ENCODE measurements around the gene SPPL3.
"Not testable (repeated sequence)": the region's sequence is repeated elsewhere in the genome, so short reads cannot be mapped to it uniquely, and the experiment has no call there.

The SPPL3 gene

GRCh38 chr12:120736404-120737331 lies 167.5 kb downstream of the SPPL3 start:
- no peak overlapping the region for H3K27ac ChIP-seq
- DNase-seq (ENCODE audit: low read depth, low spot score) = no peak

- H3K27ac ChIP-seq = no peak overlapping the region
- DNase-seq (ENCODE audit: low read depth, low spot score) = no peak
These were observed 169.0 kb downstream of the SPPL3 start for GRCh38 chr12:120735181-120735580.

GRCh38 chr12:120734210-120734609 lies 169.9 kb downstream of the SPPL3 start:
- no peak for DNase-seq (ENCODE audit: low read depth, low spot score)
- no peak overlapping the region for H3K27ac ChIP-seq

- no peak overlapping the region for H3K27ac ChIP-seq
- DNase-seq (ENCODE audit: low read depth, low spot score) = no peak
These were observed 170.6 kb downstream of the SPPL3 start for GRCh38 chr12:120733574-120733973.

GRCh38 chr12:120732198-120732597 lies 172.0 kb downstream of the SPPL3 start:
- H3K27ac ChIP-seq = not testable (repeated sequence)

GRCh38 chr12:120726961-120727360 lies 177.2 kb downstream of the SPPL3 start:
- no peak for DNase-seq (ENCODE audit: low read depth, low spot score)
- H3K27ac ChIP-seq = no peak overlapping the region

More at GRCh38 chr12:120732198-120732597, 172.0 kb downstream of the SPPL3 start:
- DNase-seq (ENCODE audit: low read depth, low spot score) = not testable (repeated sequence)

- H3K27ac ChIP-seq = no peak overlapping the region
- DNase-seq (ENCODE audit: low read depth, low spot score) = no peak
These were observed 177.7 kb downstream of the SPPL3 start for GRCh38 chr12:120726510-120726793.

GRCh38 chr12:120725659-120726509 lies 178.3 kb downstream of the SPPL3 start, which contains the start of gene ACADS:
Gene ACADS (plus strand): TSS chr12:120725826. CDS start chr12:120725886, 60 bp downstream.
- no peak within 1 kb of the TSS for H3K27ac ChIP-seq
- DNase-seq (ENCODE audit: low read depth, low spot score) = no peak

- DNase-seq (ENCODE audit: low read depth, low spot score) = no peak
- no peak overlapping the region for H3K27ac ChIP-seq
These were observed 179.0 kb downstream of the SPPL3 start for GRCh38 chr12:120725151-120725658.

- H3K27ac ChIP-seq = no peak overlapping the region
- no peak for DNase-seq (ENCODE audit: low read depth, low spot score)
These were observed 179.4 kb downstream of the SPPL3 start for GRCh38 chr12:120724720-120725119.

- DNase-seq (ENCODE audit: low read depth, low spot score) = no peak
- no peak overlapping the region for H3K27ac ChIP-seq
These were observed 181.4 kb downstream of the SPPL3 start for GRCh38 chr12:120722784-120723183.

- H3K27ac ChIP-seq = no peak overlapping the region
- no peak for DNase-seq (ENCODE audit: low read depth, low spot score)
These were observed 182.3 kb downstream of the SPPL3 start for GRCh38 chr12:120721866-120722265.

GRCh38 chr12:120720987-120721801 lies 183.0 kb downstream of the SPPL3 start:
- no peak for DNase-seq (ENCODE audit: low read depth, low spot score)
- H3K27ac ChIP-seq = no peak overlapping the region

- peak; percentile 24 for DNase-seq (ENCODE audit: low read depth, low spot score)
- H3K27ac ChIP-seq = no peak overlapping the region
These were observed 183.7 kb downstream of the SPPL3 start for GRCh38 chr12:120720234-120720986.

- H3K27ac ChIP-seq = no peak overlapping the region
- DNase-seq (ENCODE audit: low read depth, low spot score) = no peak
These were observed 184.5 kb downstream of the SPPL3 start for GRCh38 chr12:120719496-120720233.

GRCh38 chr12:120719072-120719471 lies 185.1 kb downstream of the SPPL3 start:
- H3K27ac ChIP-seq = no peak overlapping the region
- DNase-seq (ENCODE audit: low read depth, low spot score) = no peak

GRCh38 chr12:120718055-120718454 lies 186.1 kb downstream of the SPPL3 start:
- no peak for DNase-seq (ENCODE audit: low read depth, low spot score)
- no peak overlapping the region for H3K27ac ChIP-seq

- H3K27ac ChIP-seq = no peak overlapping the region
These were observed 190.2 kb downstream of the SPPL3 start for GRCh38 chr12:120713861-120714482.

More at GRCh38 chr12:120713861-120714482, 190.2 kb downstream of the SPPL3 start:
- DNase-seq (ENCODE audit: low read depth, low spot score) = peak; percentile 10
